ENCODE results near the gene MYO16. TPM values are rescaled to one million over a fixed set of nuclear protein-coding genes. Genes with fewer than 3 reads are reported as not detected.

Gene MYO16
- total RNA-seq, 1 donor from 2014 or later = not detected

GRCh38 chr13:108624979-108625378, 4.4 kb upstream of the MYO16 start:
- H3K4me1 Mint-ChIP-seq (ENCODE audit: low read depth) = no peaks in the 10 kb centered on the region
- intact Hi-C loops (cut with micrococcal nuclease) = no loop called here

GRCh38 chr13:108629988-108630387, 577 bp downstream of the MYO16 start:
- DNase-seq (ENCODE audit: low spot score) = no peak
- no peaks in the 10 kb centered on the region for H3K36me3 Mint-ChIP-seq (ENCODE audit: low read depth)
- intact Hi-C loops (cut with micrococcal nuclease) = no loop called here
- H3K4me1 Mint-ChIP-seq (ENCODE audit: low read depth) = no peaks in the 10 kb centered on the region
- H3K27me3 Mint-ChIP-seq (ENCODE audit: insufficient read depth) = no peaks in the 10 kb centered on the region
- no peak overlapping the region for H3K27ac Mint-ChIP-seq
- no peaks in the 10 kb centered on the region for H3K9me3 Mint-ChIP-seq
- no peak overlapping the region for H3K4me3 Mint-ChIP-seq

More at GRCh38 chr13:108624979-108625378, 4.4 kb upstream of the MYO16 start:
- H3K9me3 Mint-ChIP-seq = no peaks in the 10 kb centered on the region
- no peaks in the 10 kb centered on the region for H3K36me3 Mint-ChIP-seq (ENCODE audit: low read depth)
- no peak overlapping the region for H3K27ac Mint-ChIP-seq
- H3K4me3 Mint-ChIP-seq = no peak overlapping the region
- DNase-seq (ENCODE audit: low spot score) = no peak
- H3K27me3 Mint-ChIP-seq (ENCODE audit: insufficient read depth) = no peaks in the 10 kb centered on the region

GRCh38 chr13:108632649-108633167, 3.3 kb downstream of the MYO16 start:
- Mint-ChIP-seq H3K4me1 (ENCODE audit: low read depth) (no peaks in the 10 kb centered on the region), H3K4me3 (no peak overlapping the region), H3K27me3 (ENCODE audit: insufficient read depth) (no peaks in the 10 kb centered on the region), H3K9me3 (no peaks in the 10 kb centered on the region), H3K36me3 (ENCODE audit: low read depth) (no peaks in the 10 kb centered on the region), H3K27ac (no peak overlapping the region)
- intact Hi-C loops (cut with micrococcal nuclease) = no loop called here
- DNase-seq (ENCODE audit: low spot score) = no peak

- Mint-ChIP-seq H3K27ac (no peak overlapping the region), H3K9me3 (no peaks in the 10 kb centered on the region), H3K4me1 (ENCODE audit: low read depth) (no peaks in the 10 kb centered on the region), H3K4me3 (no peak overlapping the region), H3K27me3 (ENCODE audit: insufficient read depth) (no peaks in the 10 kb centered on the region), H3K36me3 (ENCODE audit: low read depth) (no peaks in the 10 kb centered on the region)
- DNase-seq (ENCODE audit: low spot score) = no peak
- intact Hi-C loops (cut with micrococcal nuclease) = no loop called here
Observed at GRCh38 chr13:108638901-108639300, 9.5 kb downstream of the MYO16 start.

- H3K4me3 Mint-ChIP-seq = no peak overlapping the region
- DNase-seq (ENCODE audit: low spot score) = no peak
- H3K36me3 Mint-ChIP-seq (ENCODE audit: low read depth) = no peaks in the 10 kb centered on the region
- H3K27me3 Mint-ChIP-seq (ENCODE audit: insufficient read depth) = no peaks in the 10 kb centered on the region
- H3K27ac Mint-ChIP-seq = no peak overlapping the region
- no peaks in the 10 kb centered on the region for H3K9me3 Mint-ChIP-seq
- H3K4me1 Mint-ChIP-seq (ENCODE audit: low read depth) = no peaks in the 10 kb centered on the region
- intact Hi-C loops (cut with micrococcal nuclease) = no loop called here
Observed at GRCh38 chr13:108643646-108644353, 14.4 kb downstream of the MYO16 start.

- intact Hi-C loops (cut with micrococcal nuclease) = no loop called here
- Mint-ChIP-seq H3K4me1 (ENCODE audit: low read depth) (no peaks in the 10 kb centered on the region), H3K27me3 (ENCODE audit: insufficient read depth) (no peaks in the 10 kb centered on the region)
Observed at GRCh38 chr13:108645376-108645775, 16.0 kb downstream of the MYO16 start.

GRCh38 chr13:108650271-108650670, 20.9 kb downstream of the MYO16 start:
- H3K4me1 Mint-ChIP-seq (ENCODE audit: low read depth) = no peaks in the 10 kb centered on the region

More at GRCh38 chr13:108645376-108645775, 16.0 kb downstream of the MYO16 start:
- Mint-ChIP-seq H3K36me3 (ENCODE audit: low read depth) (no peaks in the 10 kb centered on the region), H3K27ac (no peak overlapping the region), H3K4me3 (no peak overlapping the region), H3K9me3 (no peaks in the 10 kb centered on the region)
- DNase-seq (ENCODE audit: low spot score) = no peak

GRCh38 chr13:108656742-108657141, 27.3 kb downstream of the MYO16 start:
- no peaks in the 10 kb centered on the region for H3K4me1 Mint-ChIP-seq (ENCODE audit: low read depth)
- H3K27ac Mint-ChIP-seq = no peak overlapping the region
- intact Hi-C loops (cut with micrococcal nuclease) = no loop called here
- no peaks in the 10 kb centered on the region for H3K9me3 Mint-ChIP-seq
- DNase-seq (ENCODE audit: low spot score) = no peak
- no peak overlapping the region for H3K4me3 Mint-ChIP-seq
- no peaks in the 10 kb centered on the region for H3K36me3 Mint-ChIP-seq (ENCODE audit: low read depth)
- no peaks in the 10 kb centered on the region for H3K27me3 Mint-ChIP-seq (ENCODE audit: insufficient read depth)

More at GRCh38 chr13:108650271-108650670, 20.9 kb downstream of the MYO16 start:
- Mint-ChIP-seq H3K9me3 (no peaks in the 10 kb centered on the region), H3K27me3 (ENCODE audit: insufficient read depth) (no peaks in the 10 kb centered on the region), H3K36me3 (ENCODE audit: low read depth) (no peaks in the 10 kb centered on the region), H3K4me3 (no peak overlapping the region), H3K27ac (no peak overlapping the region)
- DNase-seq (ENCODE audit: low spot score) = no peak
- intact Hi-C loops (cut with micrococcal nuclease) = no loop called here

- Mint-ChIP-seq H3K9me3 (no peaks in the 10 kb centered on the region), H3K27me3 (ENCODE audit: insufficient read depth) (no peaks in the 10 kb centered on the region), H3K36me3 (ENCODE audit: low read depth) (no peaks in the 10 kb centered on the region), H3K4me3 (no peak overlapping the region), H3K27ac (no peak overlapping the region), H3K4me1 (ENCODE audit: low read depth) (no peaks in the 10 kb centered on the region)
- DNase-seq (ENCODE audit: low spot score) = no peak
- intact Hi-C loops (cut with micrococcal nuclease) = no loop called here
Observed at GRCh38 chr13:108657519-108657918, 28.1 kb downstream of the MYO16 start.

GRCh38 chr13:108662528-108662927, 33.1 kb downstream of the MYO16 start:
- H3K4me1 Mint-ChIP-seq (ENCODE audit: low read depth) = no peaks in the 10 kb centered on the region
- no peak for DNase-seq (ENCODE audit: low spot score)
- H3K9me3 Mint-ChIP-seq = no peaks in the 10 kb centered on the region
- no peaks in the 10 kb centered on the region for H3K27me3 Mint-ChIP-seq (ENCODE audit: insufficient read depth)
- intact Hi-C loops (cut with micrococcal nuclease) = no loop called here
- H3K4me3 Mint-ChIP-seq = no peak overlapping the region
- H3K36me3 Mint-ChIP-seq (ENCODE audit: low read depth) = no peaks in the 10 kb centered on the region
- no peak overlapping the region for H3K27ac Mint-ChIP-seq

- DNase-seq (ENCODE audit: low spot score) = no peak
- intact Hi-C loops (cut with micrococcal nuclease) = no loop called here
- Mint-ChIP-seq H3K27me3 (ENCODE audit: insufficient read depth) (no peaks in the 10 kb centered on the region), H3K9me3 (no peaks in the 10 kb centered on the region), H3K36me3 (ENCODE audit: low read depth) (no peaks in the 10 kb centered on the region), H3K4me1 (ENCODE audit: low read depth) (no peaks in the 10 kb centered on the region), H3K27ac (no peak overlapping the region), H3K4me3 (no peak overlapping the region)
Observed at GRCh38 chr13:108663710-108664109, 34.3 kb downstream of the MYO16 start.

- intact Hi-C loops (cut with micrococcal nuclease) = no loop called here
- H3K36me3 Mint-ChIP-seq (ENCODE audit: low read depth) = no peaks in the 10 kb centered on the region
- no peaks in the 10 kb centered on the region for H3K9me3 Mint-ChIP-seq
- no peak for DNase-seq (ENCODE audit: low spot score)
- H3K4me3 Mint-ChIP-seq = no peak overlapping the region
- H3K27me3 Mint-ChIP-seq (ENCODE audit: insufficient read depth) = no peaks in the 10 kb centered on the region
- H3K4me1 Mint-ChIP-seq (ENCODE audit: low read depth) = no peaks in the 10 kb centered on the region
- no peak overlapping the region for H3K27ac Mint-ChIP-seq
Observed at GRCh38 chr13:108667205-108667604, 37.8 kb downstream of the MYO16 start.

- Mint-ChIP-seq H3K36me3 (ENCODE audit: low read depth) (no peaks in the 10 kb centered on the region), H3K4me3 (no peak overlapping the region), H3K27ac (no peak overlapping the region), H3K4me1 (ENCODE audit: low read depth) (no peaks in the 10 kb centered on the region), H3K27me3 (ENCODE audit: insufficient read depth) (no peaks in the 10 kb centered on the region), H3K9me3 (no peaks in the 10 kb centered on the region)
- DNase-seq (ENCODE audit: low spot score) = no peak
- intact Hi-C loops (cut with micrococcal nuclease) = no loop called here
Observed at GRCh38 chr13:108669381-108669780, 40.0 kb downstream of the MYO16 start.

- intact Hi-C loops (cut with micrococcal nuclease) = no loop called here
- H3K4me3 Mint-ChIP-seq = no peak overlapping the region
- no peaks in the 10 kb centered on the region for H3K36me3 Mint-ChIP-seq (ENCODE audit: low read depth)
- H3K9me3 Mint-ChIP-seq = no peaks in the 10 kb centered on the region
- H3K27ac Mint-ChIP-seq = no peak overlapping the region
- no peaks in the 10 kb centered on the region for H3K27me3 Mint-ChIP-seq (ENCODE audit: insufficient read depth)
- no peak for DNase-seq (ENCODE audit: low spot score)
- no peaks in the 10 kb centered on the region for H3K4me1 Mint-ChIP-seq (ENCODE audit: low read depth)
Observed at GRCh38 chr13:108674346-108674745, 44.9 kb downstream of the MYO16 start.

Data from activated T-helper 1 cell treated with anti-CD3 and anti-CD28 coated beads, Interleukin-12 subunit alpha, Interleukin-12 subunit beta, Interleukin-2, Interleukin-4 antibody, amounts not matched to agents 30 ng/mL and 10 ng/mL and 1 ng/mL, durations not matched to agents 14 hours and 24 hours and 36 hours (primary cell).